Neural crest cell (in vitro differentiated cells): Measurements from ENCODE around the gene HTRA1. TPM values are rescaled to one million over a fixed set of nuclear protein-coding genes. Genes with fewer than 3 reads are reported as not detected.

ENCODE experiments used
- DNase-seq: peaks from one replicate; pipeline ENCODE4 v3.0.0; 2021; ENCODE audit warnings: low read depth, mixed read lengths, low spot score
- H3K27ac Mint-ChIP-seq: one replicate; pipeline ENCODE4 v1.8.0; 2021; ENCODE audit warnings: mild to moderate bottlenecking, mixed read lengths; ENCODE audit not compliant: unreplicated experiment
- H3K27me3 Mint-ChIP-seq: 2 replicates; pipeline ENCODE4 v1.8.0; 2021; ENCODE audit warnings: low read depth, mild to moderate bottlenecking, mixed read lengths
- H3K36me3 Mint-ChIP-seq: 2 replicates; pipeline ENCODE4 v1.8.0; 2021; ENCODE audit warnings: low read depth, mild to moderate bottlenecking, mixed read lengths
- H3K4me1 Mint-ChIP-seq: 2 replicates; pipeline ENCODE4 v1.8.0; 2021; ENCODE audit warnings: mixed read lengths
- H3K4me3 Mint-ChIP-seq: one replicate; pipeline ENCODE4 v1.8.0; 2021; ENCODE audit warnings: mild to moderate bottlenecking, mixed read lengths
- H3K9me3 Mint-ChIP-seq: 2 replicates; pipeline ENCODE4 v1.8.0; 2021; ENCODE audit warnings: mixed read lengths
- total RNA-seq: library from RNA; stranded (reverse); gene quantifications from 2 replicates; pipeline ENCODE4 v1.2.1, GENCODE V29; 2021
- TF ChIP-seq, protein P1 (sequence below): fragments of 200-600 bp; sonication (generic); conservative IDR thresholded peaks from 2 replicates; pipeline ENCODE4 v1.5.0; 2021; ENCODE audit warnings: antibody characterized with exemption, mild to moderate bottlenecking

Gene HTRA1
- total RNA-seq, 1 donor from 2014 or later: 8.2 TPM

DNA sequence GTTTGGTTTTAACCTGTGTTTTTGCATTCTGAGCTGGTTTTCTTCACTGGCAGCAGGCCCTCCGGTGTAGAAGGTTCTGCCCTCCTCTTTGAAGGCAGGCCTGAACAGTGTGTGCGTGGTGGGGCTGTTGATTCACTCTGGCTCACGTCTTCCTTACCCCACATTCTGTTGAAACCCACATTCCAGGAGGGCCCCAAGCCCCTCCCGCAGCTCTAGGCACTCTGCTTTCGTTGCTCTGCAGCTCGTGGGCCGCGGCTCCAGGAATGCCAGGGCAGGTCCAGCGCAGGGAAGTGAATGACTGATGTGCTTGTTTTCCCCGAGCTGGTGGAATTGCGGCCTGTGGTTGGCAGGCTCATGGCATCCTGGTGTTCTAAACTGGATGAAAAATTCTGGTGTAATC lies 49.0 kb downstream of the HTRA1 start:
- DNase-seq: no peak
- Mint-ChIP-seq H3K27me3 (no peaks in the 10 kb centered on the region), H3K27ac (no peak overlapping the region), H3K36me3 (no peaks in the 10 kb centered on the region), H3K4me3 (no peak overlapping the region), H3K9me3 (no peaks in the 10 kb centered on the region), H3K4me1 (peaks cover 6% of the 10 kb centered on the region)
- TF ChIP-seq, protein P1, sequence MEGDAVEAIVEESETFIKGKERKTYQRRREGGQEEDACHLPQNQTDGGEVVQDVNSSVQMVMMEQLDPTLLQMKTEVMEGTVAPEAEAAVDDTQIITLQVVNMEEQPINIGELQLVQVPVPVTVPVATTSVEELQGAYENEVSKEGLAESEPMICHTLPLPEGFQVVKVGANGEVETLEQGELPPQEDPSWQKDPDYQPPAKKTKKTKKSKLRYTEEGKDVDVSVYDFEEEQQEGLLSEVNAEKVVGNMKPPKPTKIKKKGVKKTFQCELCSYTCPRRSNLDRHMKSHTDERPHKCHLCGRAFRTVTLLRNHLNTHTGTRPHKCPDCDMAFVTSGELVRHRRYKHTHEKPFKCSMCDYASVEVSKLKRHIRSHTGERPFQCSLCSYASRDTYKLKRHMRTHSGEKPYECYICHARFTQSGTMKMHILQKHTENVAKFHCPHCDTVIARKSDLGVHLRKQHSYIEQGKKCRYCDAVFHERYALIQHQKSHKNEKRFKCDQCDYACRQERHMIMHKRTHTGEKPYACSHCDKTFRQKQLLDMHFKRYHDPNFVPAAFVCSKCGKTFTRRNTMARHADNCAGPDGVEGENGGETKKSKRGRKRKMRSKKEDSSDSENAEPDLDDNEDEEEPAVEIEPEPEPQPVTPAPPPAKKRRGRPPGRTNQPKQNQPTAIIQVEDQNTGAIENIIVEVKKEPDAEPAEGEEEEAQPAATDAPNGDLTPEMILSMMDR: no peak

DNA sequence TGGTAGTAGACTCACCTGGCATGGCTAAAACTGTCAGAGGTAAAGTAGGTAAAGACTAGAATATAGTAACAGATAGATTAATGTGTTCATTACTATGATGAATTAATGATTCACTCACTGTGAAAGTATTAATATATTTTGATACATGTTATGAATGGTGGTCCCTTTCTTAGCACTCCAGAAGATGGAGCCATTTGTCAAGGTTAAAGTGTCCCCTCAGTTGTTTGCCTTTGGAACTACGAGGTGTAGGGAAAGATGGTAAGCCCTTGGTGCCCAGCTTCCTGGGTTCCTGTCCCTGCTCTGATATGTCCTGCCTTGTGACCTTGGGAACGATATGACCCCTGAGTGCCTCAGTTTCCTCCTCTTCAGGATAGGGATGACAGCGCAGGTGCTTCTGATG lies 49.4 kb downstream of the HTRA1 start:
- TF ChIP-seq, protein P1: no peak
- Mint-ChIP-seq H3K27ac (no peak overlapping the region), H3K4me1 (peaks cover 6% of the 10 kb centered on the region), H3K4me3 (no peak overlapping the region), H3K27me3 (no peaks in the 10 kb centered on the region), H3K36me3 (no peaks in the 10 kb centered on the region), H3K9me3 (no peaks in the 10 kb centered on the region)
- no peak for DNase-seq

DNA sequence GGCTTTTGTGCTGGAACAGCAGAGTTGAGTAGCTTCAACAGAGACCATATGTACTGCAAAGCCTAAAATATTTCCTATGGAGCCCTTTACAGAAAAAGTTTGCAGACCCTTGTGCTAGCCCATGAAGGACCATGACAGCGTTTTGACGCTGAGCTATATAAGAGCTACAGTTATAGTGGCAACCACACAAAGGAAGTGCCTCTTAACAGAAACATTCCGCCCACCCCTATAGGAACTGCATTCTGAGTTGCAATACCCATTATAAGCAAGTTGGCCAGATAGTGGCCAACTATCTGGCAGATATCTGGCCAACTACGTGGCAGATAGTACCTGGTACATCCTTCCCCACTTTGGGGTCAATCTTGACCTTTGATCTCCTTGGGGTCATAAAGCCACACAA lies 51.7 kb downstream of the HTRA1 start:
- Mint-ChIP-seq H3K27me3 (no peaks in the 10 kb centered on the region), H3K4me3 (no peak overlapping the region), H3K9me3 (no peaks in the 10 kb centered on the region), H3K36me3 (no peaks in the 10 kb centered on the region), H3K4me1 (peaks cover 6% of the 10 kb centered on the region), H3K27ac (no peak overlapping the region)
- TF ChIP-seq, protein P1: no peak
- DNase-seq: no peak

DNA sequence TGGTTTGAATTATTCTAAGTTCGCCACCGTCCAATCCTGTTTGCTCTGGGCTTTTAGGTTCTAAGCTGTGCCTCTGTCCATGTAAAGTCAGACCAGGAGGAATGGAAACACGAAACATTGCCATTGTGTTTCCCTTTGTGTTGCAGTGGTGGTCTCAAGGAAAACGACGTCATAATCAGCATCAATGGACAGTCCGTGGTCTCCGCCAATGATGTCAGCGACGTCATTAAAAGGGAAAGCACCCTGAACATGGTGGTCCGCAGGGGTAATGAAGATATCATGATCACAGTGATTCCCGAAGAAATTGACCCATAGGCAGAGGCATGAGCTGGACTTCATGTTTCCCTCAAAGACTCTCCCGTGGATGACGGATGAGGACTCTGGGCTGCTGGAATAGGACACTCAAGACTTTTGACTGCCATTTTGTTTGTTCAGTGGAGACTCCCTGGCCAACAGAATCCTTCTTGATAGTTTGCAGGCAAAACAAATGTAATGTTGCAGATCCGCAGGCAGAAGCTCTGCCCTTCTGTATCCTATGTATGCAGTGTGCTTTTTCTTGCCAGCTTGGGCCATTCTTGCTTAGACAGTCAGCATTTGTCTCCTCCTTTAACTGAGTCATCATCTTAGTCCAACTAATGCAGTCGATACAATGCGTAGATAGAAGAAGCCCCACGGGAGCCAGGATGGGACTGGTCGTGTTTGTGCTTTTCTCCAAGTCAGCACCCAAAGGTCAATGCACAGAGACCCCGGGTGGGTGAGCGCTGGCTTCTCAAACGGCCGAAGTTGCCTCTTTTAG lies 52.9 kb downstream of the HTRA1 start:
- Mint-ChIP-seq H3K36me3 (no peaks in the 10 kb centered on the region), H3K27ac (no peak overlapping the region), H3K27me3 (no peaks in the 10 kb centered on the region), H3K4me1 (peaks cover 2% of the 10 kb centered on the region), H3K9me3 (no peaks in the 10 kb centered on the region), H3K4me3 (no peak overlapping the region)
- no peak for DNase-seq
- TF ChIP-seq, protein P1: no peak

DNA sequence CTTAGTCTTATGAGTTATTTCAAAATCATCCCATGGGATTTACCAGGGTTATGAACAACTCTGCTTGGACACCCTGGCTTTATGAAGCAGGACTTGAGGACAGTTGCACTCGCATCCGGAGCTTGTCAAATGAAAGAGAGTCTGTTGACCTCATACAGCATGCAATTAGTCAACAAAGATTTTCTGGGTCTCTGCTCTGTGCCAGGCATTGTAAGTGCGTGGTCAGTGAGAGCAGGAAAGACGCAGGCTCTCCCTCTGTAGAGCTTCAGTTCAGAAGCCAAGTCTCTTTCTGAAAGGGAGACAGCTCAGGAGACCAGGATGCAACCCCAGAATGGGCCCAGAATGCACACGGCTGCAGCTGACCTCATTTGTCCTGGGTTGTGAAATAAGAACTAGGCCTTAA lies 53.7 kb downstream of the HTRA1 start:
- H3K9me3 Mint-ChIP-seq: no peaks in the 10 kb centered on the region
- TF ChIP-seq, protein P1: no peak
- no peaks in the 10 kb centered on the region for H3K4me1 Mint-ChIP-seq
- H3K4me3 Mint-ChIP-seq: no peak overlapping the region
- H3K36me3 Mint-ChIP-seq: no peaks in the 10 kb centered on the region
- H3K27me3 Mint-ChIP-seq: no peaks in the 10 kb centered on the region
- H3K27ac Mint-ChIP-seq: no peak overlapping the region
- DNase-seq: no peak
